ENCODE data around the gene IGF2BP3. TPM values are rescaled to one million over a fixed set of nuclear protein-coding genes. Genes with fewer than 3 reads are reported as not detected.

IGF2BP3 gene
- total RNA-seq, 1 experiment from 2014 or later, result 11.7 TPM

DNA sequence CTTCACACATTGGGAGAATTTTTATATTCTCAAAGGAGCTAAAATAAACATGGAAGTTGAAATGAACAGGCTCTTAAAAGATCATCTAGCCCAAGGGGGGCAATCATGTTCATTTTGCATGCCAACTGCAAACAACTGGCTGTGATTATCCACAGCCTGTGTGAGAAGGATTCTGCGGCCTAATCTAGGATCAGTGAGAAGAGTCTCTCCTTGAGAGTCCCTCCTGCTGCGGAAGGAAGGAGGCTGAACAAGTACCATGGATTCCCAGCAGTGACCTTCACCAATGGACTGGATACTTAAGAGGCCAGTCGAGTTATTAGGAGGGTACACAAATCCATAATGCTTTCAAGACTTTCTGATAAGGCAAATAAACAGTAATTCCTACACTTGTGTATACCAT lies 76.7 kb downstream of the IGF2BP3 start:
- no peaks in the 10 kb centered on the region for H3K79me2 ChIP-seq (ENCODE audit: low read length)

DNA sequence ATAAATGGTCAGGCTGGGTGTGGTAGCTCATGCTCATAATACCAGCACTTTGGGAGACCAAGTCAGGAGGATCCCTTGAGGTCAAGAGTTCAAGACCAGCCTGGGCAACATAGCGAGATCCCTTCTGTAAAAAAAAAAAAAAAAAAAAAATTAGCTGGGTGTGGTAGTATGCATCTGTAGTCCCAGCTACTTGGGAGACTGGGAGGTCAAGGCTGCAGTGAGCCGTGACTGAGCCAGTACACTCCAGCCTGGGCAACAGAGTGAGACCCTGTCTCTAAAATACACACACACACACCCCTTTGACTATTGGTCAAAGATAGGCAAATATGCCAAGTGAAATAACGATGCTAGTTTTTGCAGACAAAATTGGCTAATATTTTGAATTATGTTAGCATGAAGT lies 80.6 kb downstream of the IGF2BP3 start:
- H3K27ac ChIP-seq (ENCODE audit: low read length), result no peak overlapping the region
- H3K4me3 ChIP-seq (ENCODE audit: low read length), result no peak overlapping the region
- H3K4me1 ChIP-seq (ENCODE audit: insufficient read depth, low read length), result no peaks in the 10 kb centered on the region
- H3K27me3 ChIP-seq (ENCODE audit: low read length), result no peaks in the 10 kb centered on the region
- POLR2A ChIA-PET (ENCODE audit: unreplicated experiment), result no interaction called here
- TF ChIP-seq EZH2 (IDR thresholded peaks at IDR 0.05; ENCODE audit: low read length, unreplicated experiment) (no peak), EZH2phosphoT487 (IDR thresholded peaks at IDR 0.05; ENCODE audit: borderline replicate concordance, low read length) (no peak)
- TF ChIP-seq, protein P1, sequence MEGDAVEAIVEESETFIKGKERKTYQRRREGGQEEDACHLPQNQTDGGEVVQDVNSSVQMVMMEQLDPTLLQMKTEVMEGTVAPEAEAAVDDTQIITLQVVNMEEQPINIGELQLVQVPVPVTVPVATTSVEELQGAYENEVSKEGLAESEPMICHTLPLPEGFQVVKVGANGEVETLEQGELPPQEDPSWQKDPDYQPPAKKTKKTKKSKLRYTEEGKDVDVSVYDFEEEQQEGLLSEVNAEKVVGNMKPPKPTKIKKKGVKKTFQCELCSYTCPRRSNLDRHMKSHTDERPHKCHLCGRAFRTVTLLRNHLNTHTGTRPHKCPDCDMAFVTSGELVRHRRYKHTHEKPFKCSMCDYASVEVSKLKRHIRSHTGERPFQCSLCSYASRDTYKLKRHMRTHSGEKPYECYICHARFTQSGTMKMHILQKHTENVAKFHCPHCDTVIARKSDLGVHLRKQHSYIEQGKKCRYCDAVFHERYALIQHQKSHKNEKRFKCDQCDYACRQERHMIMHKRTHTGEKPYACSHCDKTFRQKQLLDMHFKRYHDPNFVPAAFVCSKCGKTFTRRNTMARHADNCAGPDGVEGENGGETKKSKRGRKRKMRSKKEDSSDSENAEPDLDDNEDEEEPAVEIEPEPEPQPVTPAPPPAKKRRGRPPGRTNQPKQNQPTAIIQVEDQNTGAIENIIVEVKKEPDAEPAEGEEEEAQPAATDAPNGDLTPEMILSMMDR (conservative IDR thresholded peaks at IDR 0.05; ENCODE audit: low read depth, low read length), result no peak
- no peaks in the 10 kb centered on the region for H3F3A ChIP-seq (ENCODE audit: low read length, unreplicated experiment)
- H3K4me2 ChIP-seq (ENCODE audit: low read length), result no peak overlapping the region
- H4K20me1 ChIP-seq (ENCODE audit: low read length), result no peaks in the 10 kb centered on the region
- CTCF ChIA-PET, result interaction anchor here (0.7 to 1.2 kb wide), 3 partner anchors 108 to 159 kb away, joined by 3 to 12 read pairs (median 11); no protein-coding TSS in a partner anchor
- no TSS peak for BruUV-seq (replicated peaks)
- no peaks in the 10 kb centered on the region for H3K9me3 ChIP-seq (ENCODE audit: low read length)
- H3K79me2 ChIP-seq (ENCODE audit: low read length), result no peaks in the 10 kb centered on the region
- intact Hi-C loops (cut with micrococcal nuclease), result no loop called here
- no peak overlapping the region for H3K9ac ChIP-seq (ENCODE audit: low read length)
- ATAC-seq, result no peak
- H3K36me3 ChIP-seq (ENCODE audit: low read depth, low read length), result no peaks in the 10 kb centered on the region
- H2AFZ ChIP-seq (ENCODE audit: low read length), result no peak overlapping the region
- no peak for DNase-seq
- no peaks in the 10 kb centered on the region for H3K9me2 ChIP-seq (replicated peaks; ENCODE audit: low read length)

More for the DNA sequence above, 76.7 kb downstream of the IGF2BP3 start:
- ChIA-PET CTCF (no interaction called here), POLR2A (ENCODE audit: unreplicated experiment) (no interaction called here)
- no peak for DNase-seq
- H3K9ac ChIP-seq (ENCODE audit: low read length), result no peak overlapping the region
- H3K4me3 ChIP-seq (ENCODE audit: low read length), result no peak overlapping the region
- H3K9me2 ChIP-seq (replicated peaks; ENCODE audit: low read length), result no peaks in the 10 kb centered on the region
- TF ChIP-seq, protein P1 (conservative IDR thresholded peaks at IDR 0.05; ENCODE audit: low read depth, low read length), result no peak
- no TSS peak for BruUV-seq (replicated peaks)
- no peaks in the 10 kb centered on the region for H3K27me3 ChIP-seq (ENCODE audit: low read length)
- H3F3A ChIP-seq (ENCODE audit: low read length, unreplicated experiment), result no peaks in the 10 kb centered on the region
- no peaks in the 10 kb centered on the region for H3K4me1 ChIP-seq (ENCODE audit: insufficient read depth, low read length)
- H3K36me3 ChIP-seq (ENCODE audit: low read depth, low read length), result no peaks in the 10 kb centered on the region
- H2AFZ ChIP-seq (ENCODE audit: low read length), result no peak overlapping the region
- H3K4me2 ChIP-seq (ENCODE audit: low read length), result no peak overlapping the region
- H3K9me3 ChIP-seq (ENCODE audit: low read length), result no peaks in the 10 kb centered on the region
- intact Hi-C loops (cut with micrococcal nuclease), result no loop called here
- ATAC-seq, result no peak
- no peaks in the 10 kb centered on the region for H4K20me1 ChIP-seq (ENCODE audit: low read length)
- H3K27ac ChIP-seq (ENCODE audit: low read length), result no peak overlapping the region

DNA sequence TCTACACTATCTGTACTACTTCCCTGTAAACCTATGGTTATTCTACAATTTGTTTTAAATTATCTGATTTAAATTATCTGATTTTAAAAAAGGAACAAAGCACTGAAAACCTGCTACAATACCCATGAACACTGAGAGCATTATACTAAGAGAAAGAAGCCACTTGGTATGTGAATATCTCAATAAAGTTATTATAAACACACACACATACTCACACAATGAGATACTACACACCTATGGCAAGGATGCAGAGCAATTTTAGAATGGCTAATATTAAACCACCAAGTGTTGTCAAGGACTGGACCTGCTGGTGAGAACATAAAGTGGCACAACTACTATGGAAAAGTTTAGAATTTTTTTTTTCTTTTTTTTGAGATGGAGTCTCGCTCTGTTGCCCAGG lies 82.7 kb downstream of the IGF2BP3 start:
- no peaks in the 10 kb centered on the region for H3F3A ChIP-seq (ENCODE audit: low read length, unreplicated experiment)
- H3K4me1 ChIP-seq (ENCODE audit: insufficient read depth, low read length), result peaks cover 10% of the 10 kb centered on the region
- no peak overlapping the region for H2AFZ ChIP-seq (ENCODE audit: low read length)
- TF ChIP-seq, protein P1 (conservative IDR thresholded peaks at IDR 0.05; ENCODE audit: low read depth, low read length), result no peak
- TF ChIP-seq EZH2phosphoT487 (IDR thresholded peaks at IDR 0.05; ENCODE audit: borderline replicate concordance, low read length), result no peak
- intact Hi-C loops (cut with micrococcal nuclease), result no loop called here
- no peak overlapping the region for H3K27ac ChIP-seq (ENCODE audit: low read length)
- no peaks in the 10 kb centered on the region for H4K20me1 ChIP-seq (ENCODE audit: low read length)
- H3K4me3 ChIP-seq (ENCODE audit: low read length), result no peak overlapping the region
- no peak overlapping the region for H3K4me2 ChIP-seq (ENCODE audit: low read length)
- no peak overlapping the region for H3K9ac ChIP-seq (ENCODE audit: low read length)
- H3K36me3 ChIP-seq (ENCODE audit: low read depth, low read length), result no peaks in the 10 kb centered on the region
- DNase-seq (no peak), ATAC-seq (no peak)
- no TSS peak for BruUV-seq (replicated peaks)
- POLR2A ChIA-PET (ENCODE audit: unreplicated experiment), result no interaction called here
- CTCF ChIA-PET, result no interaction called here
- H3K9me2 ChIP-seq (replicated peaks; ENCODE audit: low read length), result no peaks in the 10 kb centered on the region
- H3K27me3 ChIP-seq (ENCODE audit: low read length), result no peaks in the 10 kb centered on the region
- H3K9me3 ChIP-seq (ENCODE audit: low read length), result no peaks in the 10 kb centered on the region
- H3K79me2 ChIP-seq (ENCODE audit: low read length), result no peaks in the 10 kb centered on the region
